NCI-H2196 treated with DMSO at 0.1 percent for 48 hours (cell line): ENCODE measurements around the gene AFG3L2.
A peak's percentile ranks its signal among the peaks of the same experiment; 100 is the strongest.

Source experiments
- DNase-seq: peaks from one replicate; lab custom pipeline; 2025; ENCODE audit not compliant: unreplicated experiment; lab: John Stamatoyannopoulos, UW

Gene AFG3L2

DNA sequence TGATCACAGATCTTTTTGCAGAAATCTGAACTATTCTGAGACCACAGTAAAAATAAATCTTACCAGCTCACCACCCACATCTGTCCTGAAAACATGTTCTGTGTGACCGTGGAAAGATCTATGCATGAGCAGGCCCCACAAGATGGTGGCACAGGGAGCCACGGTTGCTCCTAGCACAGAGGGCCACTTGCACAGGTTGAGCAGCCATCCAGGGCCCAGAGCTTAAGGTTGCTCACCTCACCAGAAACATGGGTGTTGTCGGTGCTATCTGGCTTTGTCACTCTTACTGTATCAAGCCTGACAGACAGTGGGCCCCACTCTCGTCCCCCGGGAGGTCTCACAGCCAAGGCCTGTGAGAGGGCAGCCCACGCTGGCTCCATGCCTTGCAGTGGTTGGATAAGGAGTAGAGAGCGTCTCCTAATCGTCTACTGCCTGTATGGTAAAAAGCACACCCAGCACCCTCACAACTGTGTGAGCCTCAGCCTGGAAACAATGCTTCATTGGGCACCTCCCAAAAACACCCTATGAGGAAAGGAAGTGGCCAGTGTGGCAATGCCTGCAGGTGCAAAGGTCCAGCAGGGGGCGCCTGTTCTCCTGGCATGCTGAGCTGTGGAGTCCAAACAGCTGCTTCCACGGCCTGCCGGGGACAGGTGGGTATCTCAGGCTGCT is 49.4 kb downstream of the AFG3L2 start:
- DNase-seq: peak; percentile 69

DNA sequence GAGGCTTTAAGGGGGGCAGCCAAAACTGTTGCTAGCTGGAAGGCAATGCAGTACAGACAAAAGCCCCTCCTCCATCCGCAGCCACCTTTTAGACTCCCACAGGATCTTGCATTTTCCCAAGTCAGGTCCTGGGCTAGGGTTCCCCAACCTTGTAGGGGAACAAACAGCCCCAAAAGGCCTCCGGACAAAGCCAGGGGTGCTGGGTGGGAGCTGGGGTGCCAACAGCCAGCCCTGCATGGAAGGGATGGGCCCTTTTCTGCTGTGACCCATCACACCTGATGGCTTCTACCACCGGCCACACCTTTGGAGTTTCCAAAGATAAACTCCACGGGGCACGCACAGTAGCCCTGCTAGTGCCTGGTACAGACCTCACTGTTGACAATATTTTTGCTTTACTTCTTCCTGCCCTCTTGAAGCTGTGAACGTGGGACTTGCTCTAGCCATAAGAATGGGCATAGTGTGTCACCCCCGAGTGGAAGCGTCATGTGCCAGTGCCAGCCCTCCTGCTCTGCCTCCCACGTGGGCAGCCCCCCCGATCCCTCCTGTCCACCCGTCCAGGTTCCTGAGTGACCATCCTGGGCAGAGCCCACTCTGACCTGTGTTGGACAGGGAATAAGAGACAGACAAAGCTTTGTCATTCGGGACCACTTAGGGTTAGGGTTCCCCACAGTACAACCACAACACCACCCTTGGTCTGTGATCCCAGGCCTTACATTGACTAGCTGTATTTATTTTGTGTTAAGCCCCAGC is 50.1 kb downstream of the AFG3L2 start:
- DNase-seq: no peak

DNA sequence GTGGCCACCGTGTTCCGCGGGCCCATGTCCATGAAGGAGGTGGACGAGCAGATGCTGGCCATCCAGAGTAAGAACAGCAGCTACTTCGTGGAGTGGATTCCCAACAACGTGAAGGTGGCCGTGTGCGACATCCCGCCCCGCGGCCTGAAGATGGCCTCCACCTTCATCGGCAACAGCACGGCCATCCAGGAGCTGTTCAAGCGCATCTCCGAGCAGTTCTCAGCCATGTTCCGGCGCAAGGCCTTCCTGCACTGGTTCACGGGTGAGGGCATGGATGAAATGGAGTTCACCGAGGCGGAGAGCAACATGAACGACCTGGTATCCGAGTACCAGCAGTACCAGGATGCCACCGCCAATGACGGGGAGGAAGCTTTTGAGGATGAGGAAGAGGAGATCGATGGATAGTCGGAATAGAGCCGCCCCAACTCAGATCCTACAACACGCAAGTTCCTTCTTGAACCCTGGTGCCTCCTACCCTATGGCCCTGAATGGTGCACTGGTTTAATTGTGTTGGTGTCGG is 51.2 kb downstream of the AFG3L2 start:
- DNase-seq: no peak

GRCh38 chr18:12324991-12325725 is 51.9 kb downstream of the AFG3L2 start:
- DNase-seq: no peak

DNA sequence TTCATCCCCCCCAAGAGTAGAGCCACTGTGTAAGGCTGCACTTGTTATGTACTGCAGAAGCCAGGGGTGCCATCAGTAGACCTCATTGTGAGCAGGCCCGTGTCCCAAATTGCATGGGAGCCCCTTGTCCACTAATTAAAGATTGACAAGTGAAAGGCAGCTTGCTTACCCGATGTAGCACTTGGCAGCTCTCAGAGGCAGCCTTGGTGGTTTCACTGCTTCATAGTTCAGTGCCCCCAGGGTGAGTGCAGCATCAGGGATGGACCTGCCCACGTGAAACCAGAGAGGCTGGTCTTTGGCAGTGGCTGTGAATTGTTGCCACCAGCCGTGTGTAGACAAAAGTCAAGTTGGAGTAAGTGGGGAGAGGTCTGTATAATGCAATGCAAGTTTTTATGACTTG is 55.7 kb downstream of the AFG3L2 start:
- no peak for DNase-seq

DNA sequence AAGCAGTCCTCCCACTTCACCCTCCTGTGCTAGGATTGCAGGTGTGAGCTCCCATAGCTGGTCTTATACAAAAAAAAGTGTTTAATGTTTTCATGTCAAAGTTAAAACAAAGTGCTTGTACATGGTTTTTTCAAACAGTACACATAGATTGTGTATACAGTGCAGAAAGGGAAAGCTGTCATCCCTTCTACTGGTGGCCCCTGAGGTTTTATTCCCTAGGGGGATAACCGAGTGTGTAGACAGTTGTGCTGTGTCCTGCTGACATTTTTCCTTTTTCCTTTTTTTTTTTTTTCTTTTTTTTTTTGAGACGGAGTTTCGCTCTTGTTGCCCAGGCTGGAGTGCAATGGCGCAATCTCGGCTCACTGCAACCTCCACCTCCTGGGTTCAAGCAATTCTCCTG is 58.2 kb downstream of the AFG3L2 start:
- DNase-seq: no peak

DNA sequence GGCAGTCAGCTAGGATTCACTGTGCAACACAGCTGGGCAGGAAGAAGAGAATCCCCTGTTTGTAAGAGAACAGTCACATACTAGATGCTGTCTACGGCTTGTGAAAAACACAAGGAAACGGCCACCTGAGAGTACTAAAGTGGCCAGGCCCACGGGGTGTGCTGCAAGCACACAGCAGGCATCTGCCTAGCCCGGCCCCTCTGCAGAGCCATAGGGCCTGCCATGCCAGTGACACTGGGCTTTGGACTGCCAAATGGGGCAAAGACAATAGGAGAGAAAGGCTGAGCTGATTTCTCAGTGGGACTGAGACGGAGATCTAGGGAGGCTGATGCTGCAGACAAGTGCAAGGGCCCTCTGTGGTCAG is 58.7 kb downstream of the AFG3L2 start:
- no peak for DNase-seq

- no peak for DNase-seq
Measured at GRCh38 chr18:12317664-12318333, 59.2 kb downstream of the AFG3L2 start.

- DNase-seq: no peak
Measured at GRCh38 chr18:12315911-12316310, 61.1 kb downstream of the AFG3L2 start.

- DNase-seq: no peak
Measured at GRCh38 chr18:12315490-12315889, 61.5 kb downstream of the AFG3L2 start.

- no peak for DNase-seq
Measured at GRCh38 chr18:12314591-12315305, 62.3 kb downstream of the AFG3L2 start.

DNA sequence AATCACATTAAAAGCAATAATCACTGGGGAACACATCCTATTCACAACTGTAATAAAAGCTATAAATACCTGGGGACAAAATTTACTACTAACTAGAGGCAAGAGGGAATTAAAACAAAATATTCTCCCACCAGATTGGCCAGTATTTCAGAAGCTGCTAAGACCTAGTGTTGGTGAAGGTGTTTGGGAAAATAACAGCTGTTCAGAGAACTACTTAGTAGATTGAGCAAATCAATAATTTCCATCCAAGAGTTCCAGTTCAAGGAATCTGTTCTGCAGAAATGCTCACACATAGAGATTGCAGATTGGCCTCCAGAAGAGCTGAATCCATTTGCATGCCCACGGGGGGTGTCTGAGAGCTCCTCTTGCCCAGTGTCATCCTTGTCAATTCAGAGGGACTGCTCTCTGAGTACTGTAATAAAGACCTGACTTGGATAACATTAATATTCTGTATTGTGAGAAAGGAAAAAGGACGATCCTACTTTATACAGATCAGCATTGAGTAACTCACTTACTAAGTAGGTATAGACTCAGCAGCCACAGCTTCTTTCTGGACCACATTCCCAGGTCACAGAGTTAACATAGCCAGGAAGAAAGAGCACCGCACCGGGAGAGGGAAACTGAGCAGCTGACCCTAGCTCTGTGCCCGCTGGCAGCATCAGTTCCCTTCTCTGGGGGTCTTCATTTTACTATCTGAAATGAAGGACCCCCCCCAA is 63.3 kb downstream of the AFG3L2 start:
- no peak for DNase-seq

DNA sequence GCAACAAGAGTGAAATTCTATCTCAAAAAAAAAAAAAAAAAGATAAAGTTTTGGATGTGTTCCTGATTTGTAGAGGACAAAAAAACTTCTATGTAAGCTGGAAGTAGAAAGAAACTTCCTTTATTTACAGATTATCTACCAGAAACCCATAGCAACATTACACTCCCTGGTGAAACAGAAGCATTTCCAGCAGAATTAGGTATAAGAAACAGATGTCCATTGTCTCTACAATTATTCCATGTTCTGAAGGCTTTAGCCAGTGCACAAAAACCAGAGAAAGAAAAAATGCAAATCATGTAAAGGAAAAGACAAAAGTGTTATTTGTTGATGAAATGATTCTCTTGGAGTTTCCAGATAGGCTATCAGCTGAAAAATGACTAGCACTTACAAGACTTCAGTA is 64.1 kb downstream of the AFG3L2 start:
- DNase-seq: no peak

DNA sequence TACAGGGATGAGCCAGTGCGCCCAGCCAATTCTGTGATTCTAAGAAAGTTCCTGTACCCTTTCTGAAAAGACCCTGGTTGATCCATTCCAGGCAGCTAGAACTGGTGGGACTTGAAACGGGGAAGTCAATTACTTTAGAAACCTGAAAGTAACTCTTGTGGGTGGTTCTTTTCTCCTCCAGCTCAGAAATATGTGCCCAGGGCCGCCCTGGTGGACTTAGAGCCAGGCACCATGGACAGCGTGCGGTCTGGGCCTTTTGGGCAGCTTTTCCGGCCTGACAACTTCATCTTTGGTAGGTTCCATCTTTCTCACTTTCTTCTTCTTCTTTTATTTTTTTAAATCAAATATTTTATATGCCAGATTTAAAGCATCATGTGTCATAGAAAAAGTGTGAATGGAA is 66.3 kb downstream of the AFG3L2 start:
- DNase-seq: no peak

DNA sequence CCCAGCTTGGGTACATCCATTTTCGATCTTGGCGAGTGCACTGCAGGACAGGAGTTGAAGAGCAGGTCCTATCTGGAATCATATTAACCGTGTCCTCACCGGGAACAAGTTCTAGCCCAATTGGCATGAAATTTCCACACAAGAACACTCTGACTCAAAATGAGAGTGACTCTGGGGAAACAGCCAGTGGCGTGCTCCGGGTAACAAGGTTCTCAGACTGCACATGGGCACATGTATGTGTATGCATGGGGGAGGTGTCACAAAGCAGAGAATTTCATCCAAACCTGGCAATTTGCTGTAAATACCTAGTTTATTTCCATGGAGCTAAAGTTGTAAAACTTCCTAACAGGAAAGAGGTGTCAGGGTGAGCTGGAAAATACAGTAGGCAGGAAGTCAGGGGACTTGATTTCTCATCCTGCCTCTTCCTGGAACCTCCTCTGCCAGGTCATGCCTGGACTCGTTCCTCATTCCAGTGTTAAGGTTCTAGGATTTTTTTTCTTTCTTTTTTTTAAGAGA is 67.3 kb downstream of the AFG3L2 start:
- no peak for DNase-seq

- DNase-seq: no peak
Measured at GRCh38 chr18:12308386-12309100, 68.5 kb downstream of the AFG3L2 start.

GRCh38 chr18:12307701-12308385 is 69.2 kb downstream of the AFG3L2 start, which contains the start of gene TUBB6:
TUBB6 (plus strand) TSS chr18:12308241; CDS start chr18:12308293, 52 bp downstream.
- peak; percentile 38 for DNase-seq
